K562 (cell line): ENCODE measurements around the gene TMEM19. TPM values are rescaled to one million over a fixed set of nuclear protein-coding genes. Genes with fewer than 3 reads are reported as not detected.

Experiments
- BRD4 ChIP-seq: fragments of 200-600 bp; sonication (generic); IDR thresholded peaks from 2 replicates; pipeline ENCODE4 v1.6.1; 2017; ENCODE audit warnings: inconsistent platforms
- CBX2 ChIP-seq: fragments of 200-600 bp; sonication (generic); IDR thresholded peaks from one replicate; pipeline ENCODE4 v1.6.1; 2012; ENCODE audit warnings: mild to moderate bottlenecking, low read length, inconsistent platforms; ENCODE audit not compliant: insufficient read depth, poor library complexity, severe bottlenecking
- CTCF ChIP-seq, 3 experiments: IDR thresholded peaks in 2 of 3; conservative IDR thresholded peaks in 1 of 3; 2 replicates each; pipeline ENCODE4 v1.5.1; 2011 to 2012; ENCODE audit warnings: low read length in 3 of 3, mild to moderate bottlenecking in 3 of 3, control low read depth in 2 of 3, improper control_type of control experiment in 1 of 3, inconsistent platforms in 1 of 3, low read depth in 1 of 3, mixed read lengths in 1 of 3, moderate library complexity in 1 of 3; ENCODE audit not compliant: insufficient read depth in 2 of 3
- DACH1 ChIP-seq: fragments of 450-650 bp; IDR thresholded peaks from 2 replicates; pipeline ENCODE4 v1.6.1; 2018; ENCODE audit not compliant: partially characterized antibody
- DEAF1 ChIP-seq: fragments of 450-650 bp; formaldehyde crosslinking; IDR thresholded peaks from 2 replicates; pipeline ENCODE4 v1.4.0; 2020; ENCODE audit warnings: mild to moderate bottlenecking, moderate library complexity
- EWSR1 ChIP-seq: fragments of 450-650 bp; IDR thresholded peaks from 2 replicates; pipeline ENCODE4 v1.6.1; 2018; ENCODE audit warnings: borderline replicate concordance, mild to moderate bottlenecking, low read depth, moderate library complexity; ENCODE audit not compliant: partially characterized antibody
- PHB ChIP-seq: fragments of 250-450 bp; sonication (Bioruptor Pico); IDR thresholded peaks from 2 replicates; pipeline ENCODE4 v1.5.0; 2021
- POLR2AphosphoS2 ChIP-seq: IDR thresholded peaks from 2 replicates; pipeline ENCODE4 v1.6.1; 2012; ENCODE audit warnings: low read length, improper control_type of control experiment
- RNF2 ChIP-seq: sonication (generic); IDR thresholded peaks from 2 replicates; pipeline ENCODE4 v1.6.1; 2016
- SIRT6 ChIP-seq: IDR thresholded peaks from one replicate; pipeline ENCODE4 v1.6.1; 2012; ENCODE audit warnings: low read depth, mild to moderate bottlenecking, control low read depth, inconsistent platforms, low read length, moderate library complexity
- SMAD3 ChIP-seq: fragments of 450-650 bp; formaldehyde crosslinking; conservative IDR thresholded peaks from 2 replicates; pipeline ENCODE4 v1.4.0; 2020; ENCODE audit warnings: mild to moderate bottlenecking
- SP2 ChIP-seq: IDR thresholded peaks from 2 replicates; pipeline ENCODE4 v1.6.1; 2011; ENCODE audit warnings: mild to moderate bottlenecking, low read depth, low read length, moderate library complexity; ENCODE audit not compliant: poor library complexity, severe bottlenecking; ENCODE audit errors: extremely low read depth
- TSC22D4 ChIP-seq: fragments of 450-650 bp; IDR thresholded peaks from 2 replicates; pipeline ENCODE4 v1.6.1; 2016; ENCODE audit warnings: missing genetic modification characterization, missing biosample characterization, control low read depth
- UBTF ChIP-seq, 2 experiments: IDR thresholded peaks; 2 replicates each; pipeline ENCODE4 v1.6.1; 2012; ENCODE audit warnings: improper control_type of control experiment in 2 of 2, low read depth in 2 of 2, low read length in 2 of 2, borderline replicate concordance in 1 of 2
- ZBTB5 ChIP-seq: fragments of 450-650 bp; IDR thresholded peaks from 2 replicates; pipeline ENCODE4 v1.6.1; 2017; ENCODE audit warnings: antibody characterized with exemption
- ZBTB8A ChIP-seq: fragments of 450-650 bp; IDR thresholded peaks from 2 replicates; pipeline ENCODE4 v1.6.1; 2018; ENCODE audit warnings: mild to moderate bottlenecking, moderate library complexity; ENCODE audit not compliant: partially characterized antibody
- ZFP30 ChIP-seq: fragments of 250-450 bp; sonication (Bioruptor Pico); IDR thresholded peaks from 2 replicates; pipeline ENCODE4 v1.8.0; 2022; ENCODE audit warnings: moderate library complexity, mild to moderate bottlenecking, inconsistent platforms, borderline replicate concordance
- ZNF449 ChIP-seq: fragments of 250-450 bp; sonication (Bioruptor Pico); IDR thresholded peaks from 2 replicates; pipeline ENCODE4 v1.8.0; 2022; ENCODE audit warnings: moderate library complexity, mild to moderate bottlenecking, inconsistent platforms
- ZSCAN29 ChIP-seq: fragments of 450-650 bp; IDR thresholded peaks from 2 replicates; pipeline ENCODE4 v1.6.1; 2017
- polyA plus RNA-seq, 8 experiments: library from polyadenylated mRNA; depleted of rRNA in 4 of 8; stranded (reverse) in 5 of 8; unstranded in 3 of 8; fragments of >200 nt; fragmentation: Nextera tagmentation in 2 of 8; fragmentation: Illumina TruSeq in 1 of 8; extraction: Ambion mirVana in 2 of 8; extraction: Trizol in 1 of 8; gene quantifications; 2 replicates each; pipeline versions ENCODE4 v1.2.1 to v1.2.3, GENCODE V29; 2011 to 2014; ENCODE audit warnings: inconsistent platforms in 1 of 8, missing spikeins in 1 of 8
- total RNA-seq, 7 experiments: library from RNA; depleted of rRNA in 6 of 7; stranded (reverse); fragments of >200 nt in 6 of 7; fragmentation: Illumina TruSeq in 2 of 7; extraction: Trizol in 2 of 7; gene quantifications; 2 replicates each; pipeline versions ENCODE4 v1.2.1 to v1.2.3, GENCODE V29; 2011 to 2021; ENCODE audit warnings: low replicate concordance in 1 of 7

TMEM19 gene
- total and polyA plus RNA-seq, 9 of the 15 experiments (the other 6 are each of a cell fraction or from before 2014, with no cell fraction given): 8.2 to 24.2 (median 17.2) TPM

GRCh38 chr12:71746974-71747611, 61.2 kb downstream of the TMEM19 start (continued):
- peak; percentile 84 for TF ChIP-seq DEAF1 (CRISPR knock-in tag)
- TF ChIP-seq ZSCAN29: no peak
- TF ChIP-seq SMAD3 (CRISPR knock-in tag): no peak
- TF ChIP-seq PHB: no peak
- TF ChIP-seq POLR2AphosphoS2: no peak
- TF ChIP-seq DACH1: no peak
- TF ChIP-seq SP2: no peak
- no peak for TF ChIP-seq BRD4
- 0 out of 4 replicates have a peak, but pooled peaks of 1 of the 2 experiments have one; percentile 38 for TF ChIP-seq UBTF (IDR thresholded peaks at IDR 0.05; ENCODE audit: borderline replicate concordance in 1 of 2, low read depth in 2 of 2, low read length in 2 of 2)
- TF ChIP-seq CTCF (IDR thresholded peaks at IDR 0.05 in 2 of 3, conservative IDR thresholded peaks at IDR 0.05 in 1 of 3; ENCODE audit: insufficient read depth in 2 of 3, low read depth in 1 of 3, low read length in 3 of 3): peak; percentile 69 to 89 (median 77)
- TF ChIP-seq RNF2: no peak
- TF ChIP-seq ZBTB5: no peak
- TF ChIP-seq ZFP30 (CRISPR knock-in tag): no peak
- TF ChIP-seq EWSR1: no peak
- TF ChIP-seq ZNF449 (CRISPR knock-in tag): no peak
- no peak for TF ChIP-seq SIRT6
- no peak for TF ChIP-seq TSC22D4 (tag)
- TF ChIP-seq ZBTB8A: no peak
- no peak for TF ChIP-seq CBX2
